Measurements from ENCODE around the gene AUTS2.
A peak's percentile ranks its signal among the peaks of the same experiment; 100 is the strongest.

The AUTS2 gene

DNA sequence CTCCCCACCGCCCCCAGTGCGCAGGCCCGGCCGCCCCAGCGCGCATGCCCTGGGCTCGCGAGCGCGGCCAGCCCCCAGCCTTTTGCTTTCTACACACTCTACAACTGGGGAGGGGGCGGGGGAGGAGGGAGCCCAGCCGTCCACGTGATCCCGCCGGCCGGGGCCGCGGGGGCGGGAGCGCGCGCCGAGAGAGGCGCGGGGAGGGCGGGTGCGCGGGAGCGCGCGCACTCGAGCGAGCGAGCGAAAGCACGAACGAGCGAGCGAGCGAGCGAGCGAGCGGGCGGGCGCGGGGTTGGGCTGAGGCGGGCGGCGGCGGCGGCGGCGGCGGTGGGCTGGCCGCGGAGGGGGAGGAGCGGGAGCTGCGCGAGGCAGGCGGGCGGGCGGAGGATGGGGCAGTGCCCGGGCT, at the start of gene AUTS2:
Gene AUTS2 (plus strand): TSS at position 395 of the 406 bp plus-strand sequence. CDS start 1,179 bp downstream, outside the sequence.
- no peak for FAIRE-seq
- peak; percentile 72 for DNase-seq (ENCODE audit: insufficient read length, low spot score)

DNA sequence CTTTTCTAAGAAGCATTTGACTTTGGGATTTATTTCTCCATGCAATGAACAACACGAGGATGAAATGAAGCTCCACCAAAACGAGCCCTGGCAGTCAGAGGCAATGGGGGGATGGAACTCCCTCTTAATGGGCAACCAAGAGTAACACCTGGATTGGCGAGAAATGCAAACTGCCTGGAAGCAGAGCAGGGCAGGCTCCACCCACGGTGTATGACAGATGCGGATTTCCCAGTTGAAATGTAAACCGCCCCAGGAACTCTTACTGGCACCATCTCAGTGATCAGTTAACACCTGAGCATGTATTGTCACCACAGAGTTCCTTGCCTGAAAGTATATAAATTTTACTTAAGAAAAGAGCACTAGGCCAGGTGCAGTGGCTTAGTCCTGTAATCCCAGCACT, 47.3 kb upstream of the AUTS2 start:
- no peak for FAIRE-seq
- DNase-seq (ENCODE audit: insufficient read length, low spot score): no peak

DNA sequence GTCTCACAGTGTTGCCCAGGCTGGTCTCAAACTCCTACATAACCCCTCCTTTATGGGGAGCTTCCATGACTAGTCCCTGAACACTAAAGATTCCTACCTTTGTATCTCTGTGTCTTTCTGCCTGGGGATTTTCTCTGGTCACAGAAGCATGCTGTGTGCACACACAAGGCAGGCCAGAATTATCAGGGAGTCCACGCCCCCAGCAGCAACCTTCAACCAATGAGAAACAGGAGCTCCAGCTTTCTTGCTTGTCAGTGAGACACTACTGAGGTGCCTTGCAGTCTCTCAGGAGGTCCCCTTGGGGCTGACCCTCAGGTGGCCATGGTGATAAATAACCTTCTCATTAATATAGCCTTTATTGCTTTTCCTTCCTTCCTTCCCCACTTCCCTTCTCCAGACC, 45.1 kb upstream of the AUTS2 start:
- no peak for FAIRE-seq
- DNase-seq (ENCODE audit: insufficient read length, low spot score): no peak

DNA sequence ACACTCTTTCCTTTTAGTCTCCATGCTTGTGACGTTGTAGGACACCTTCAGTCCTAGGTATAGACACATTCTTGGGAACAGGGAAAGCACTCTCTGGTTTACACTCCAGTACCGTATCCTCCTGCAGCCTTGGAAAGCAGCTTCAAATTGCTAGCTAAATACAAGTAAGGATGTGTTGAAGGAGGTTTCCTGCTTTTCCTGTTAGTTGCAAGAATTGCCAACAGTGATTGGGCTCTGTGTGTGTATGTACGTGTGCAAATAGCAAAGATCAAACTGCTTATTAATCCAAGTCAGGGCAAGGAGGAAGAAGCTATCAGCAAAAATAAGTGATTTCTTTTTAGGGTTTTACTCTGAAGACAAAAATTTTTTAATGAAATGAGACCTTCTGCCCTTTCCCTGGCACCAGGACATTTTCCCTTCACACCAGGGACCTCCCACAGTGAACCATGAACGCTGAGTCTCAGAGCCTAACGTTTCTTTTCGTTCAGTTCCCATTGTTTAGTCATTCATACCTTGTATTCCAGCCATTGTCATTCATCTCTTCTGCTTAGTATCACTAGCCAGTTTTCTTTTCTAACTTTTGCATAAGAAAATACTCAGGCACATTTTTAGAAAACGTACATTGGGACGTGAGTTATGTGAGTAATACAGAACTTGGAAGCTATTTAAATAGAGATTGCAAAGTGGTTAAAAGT, 36.9 kb upstream of the AUTS2 start:
- FAIRE-seq (no peak), DNase-seq (ENCODE audit: insufficient read length, low spot score) (no peak)

DNA sequence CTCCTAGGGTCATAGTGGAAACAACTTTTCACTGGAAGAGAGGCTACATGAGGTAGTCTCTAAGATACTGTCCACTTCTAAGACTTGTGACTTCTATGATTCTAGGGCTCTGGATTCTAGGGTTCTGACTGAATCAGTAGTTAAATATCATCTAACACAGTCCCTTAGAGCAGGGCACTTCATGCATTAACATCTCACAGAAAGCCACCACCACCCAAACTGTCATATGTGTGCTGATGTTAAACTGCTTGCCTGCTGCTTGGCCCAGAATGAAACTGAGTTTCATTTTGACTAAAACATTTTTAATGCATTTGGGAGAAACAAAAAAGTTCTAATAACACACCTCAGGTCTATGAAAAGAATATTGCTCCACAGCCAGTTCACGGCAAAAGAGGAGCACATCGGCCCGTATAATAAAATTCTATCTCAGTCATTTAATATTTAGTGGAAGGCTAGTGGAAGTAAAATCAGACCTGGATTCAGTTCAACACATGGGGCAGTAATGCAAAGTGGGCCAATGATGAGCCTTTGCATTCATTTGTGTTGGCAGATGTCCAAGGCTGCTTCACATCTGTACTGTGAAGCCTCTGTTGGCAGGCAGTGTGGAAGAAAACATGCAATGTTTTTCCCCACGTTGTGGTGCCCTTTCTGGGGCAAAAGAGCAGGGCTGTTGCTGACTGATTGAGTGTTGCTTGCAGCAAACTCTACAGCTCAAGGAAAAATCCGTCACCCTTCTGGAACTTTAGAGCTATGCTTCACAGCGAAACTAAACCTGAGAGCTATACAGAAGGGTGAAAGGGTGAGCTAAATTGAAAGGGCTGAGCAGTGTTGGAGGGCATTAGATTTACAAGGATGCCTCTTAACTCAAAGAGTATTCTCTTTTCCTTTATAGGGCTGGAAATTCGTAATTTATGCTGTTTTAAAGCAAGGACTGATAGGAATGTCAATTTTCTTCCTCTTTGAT, 33.5 kb upstream of the AUTS2 start:
- FAIRE-seq: no peak
- no peak for DNase-seq (ENCODE audit: insufficient read length, low spot score)

DNA sequence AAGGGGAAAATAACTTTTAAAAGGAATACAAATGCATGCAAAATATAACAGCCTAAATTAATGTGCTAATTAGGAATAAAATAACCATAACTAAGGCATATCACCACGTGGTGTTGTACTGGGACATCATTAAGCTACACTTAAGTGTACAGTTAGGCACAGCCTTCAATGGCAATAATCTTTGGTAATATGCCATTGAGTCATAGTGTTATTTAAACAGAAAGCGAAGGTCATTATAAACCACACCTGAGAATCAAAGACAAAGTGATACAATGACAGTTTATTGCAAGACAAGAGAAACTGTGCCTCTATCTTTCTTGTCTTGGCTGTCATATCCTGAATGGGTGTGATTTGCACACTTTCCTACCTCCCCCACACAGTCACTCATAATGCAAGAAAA, 30.5 kb upstream of the AUTS2 start:
- FAIRE-seq (no peak), DNase-seq (ENCODE audit: insufficient read length, low spot score) (no peak)

DNA sequence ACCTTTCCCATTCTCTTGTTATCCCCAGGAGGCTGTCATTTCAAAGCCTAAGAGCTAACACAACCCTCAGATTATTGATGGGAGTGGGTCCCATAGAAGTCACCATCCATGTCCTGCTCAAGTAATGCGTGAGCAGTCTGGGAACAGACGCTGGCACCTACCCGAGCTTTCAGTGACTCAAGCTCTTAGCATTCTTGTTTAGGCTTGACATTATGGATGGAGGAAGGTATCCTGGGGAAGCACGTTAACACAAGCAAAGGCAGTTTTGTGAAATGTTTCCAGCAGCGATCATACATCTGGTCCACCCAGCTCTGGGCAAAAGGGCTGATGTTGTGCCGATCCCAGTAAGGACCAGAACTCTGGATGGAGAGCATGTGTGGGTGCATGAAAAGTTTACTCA, 30.0 kb upstream of the AUTS2 start:
- DNase-seq (ENCODE audit: insufficient read length, low spot score) (no peak), FAIRE-seq (no peak)

DNA sequence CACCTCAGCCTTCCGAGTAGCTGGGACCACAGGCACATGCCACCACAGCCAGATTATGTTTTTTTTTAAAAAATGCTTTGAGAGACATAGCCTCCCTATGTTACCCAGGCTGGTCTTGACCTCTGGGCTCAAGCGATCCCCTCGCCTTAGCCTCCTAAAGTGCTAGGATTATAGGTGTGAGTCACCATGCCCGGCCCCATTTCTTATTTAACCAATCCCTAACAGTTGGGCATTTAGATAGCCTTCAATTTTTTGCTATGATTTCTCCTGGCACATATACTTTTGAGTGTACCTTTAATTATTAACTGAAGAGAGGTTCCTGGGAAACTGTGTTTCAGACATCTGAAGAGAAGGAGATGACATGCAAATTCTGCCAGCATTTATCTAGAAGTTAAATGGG, 22.6 kb upstream of the AUTS2 start:
- no peak for FAIRE-seq
- no peak for DNase-seq (ENCODE audit: insufficient read length, low spot score)

DNA sequence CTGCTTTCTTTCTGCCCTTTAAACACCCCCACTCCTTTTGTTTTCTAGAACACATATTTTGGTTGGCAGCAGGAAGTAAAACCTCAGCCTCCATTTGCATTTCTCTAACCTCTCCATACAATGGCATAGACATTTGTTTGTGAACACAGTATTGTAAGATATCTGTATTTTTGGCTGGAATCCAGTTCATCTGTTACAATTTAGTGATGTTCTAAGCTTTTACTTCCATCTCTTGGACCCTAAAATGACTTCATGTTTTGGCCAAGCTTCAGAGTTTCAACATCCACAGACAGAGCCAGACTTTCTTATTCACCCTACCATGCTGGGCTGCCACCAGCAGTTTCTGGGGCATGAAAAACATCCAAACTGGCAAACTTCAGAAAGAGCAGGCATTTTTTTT, 21.1 kb upstream of the AUTS2 start:
- FAIRE-seq: no peak
- DNase-seq (ENCODE audit: insufficient read length, low spot score): no peak

DNA sequence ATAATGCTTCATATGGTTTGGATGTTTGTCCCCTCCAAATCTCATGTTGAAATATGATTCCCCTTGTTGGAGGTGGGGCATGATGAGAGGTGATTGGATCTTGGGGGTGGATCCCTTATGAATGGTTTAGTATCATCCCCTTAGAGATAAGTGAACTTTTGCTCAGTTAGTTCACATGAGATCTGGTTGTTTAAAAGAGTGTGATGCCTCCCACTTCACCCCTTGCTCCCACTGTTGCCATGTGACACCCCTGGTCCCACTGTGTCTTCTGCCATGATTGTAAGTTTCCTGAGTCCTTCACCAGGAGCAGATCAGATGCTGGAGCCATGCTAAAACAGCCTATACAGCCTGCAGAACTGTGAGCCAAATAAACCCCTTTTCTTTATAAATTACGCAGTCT, 13.1 kb upstream of the AUTS2 start:
- DNase-seq (ENCODE audit: insufficient read length, low spot score): no peak
- FAIRE-seq: no peak

DNA sequence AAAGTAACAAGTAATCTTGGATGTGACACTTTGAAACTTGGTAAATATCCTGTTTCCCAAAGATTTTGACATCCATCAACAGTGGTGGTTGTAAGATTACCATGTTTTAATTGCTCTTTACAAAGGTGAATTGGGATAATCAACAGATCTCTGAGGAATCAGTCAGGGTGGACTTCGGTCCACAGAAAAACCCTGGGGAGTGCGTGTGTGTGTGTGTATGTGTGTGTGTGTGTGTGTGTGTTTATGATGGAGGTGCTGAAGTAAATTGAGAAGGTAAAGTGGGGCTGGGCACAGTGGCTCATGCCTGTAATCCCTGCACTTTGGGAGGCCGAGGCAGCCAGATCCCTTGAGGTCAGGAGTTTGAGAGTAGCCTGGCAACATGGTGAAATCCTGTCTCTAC, 12.0 kb upstream of the AUTS2 start:
- FAIRE-seq (no peak), DNase-seq (ENCODE audit: insufficient read length, low spot score) (no peak)

DNA sequence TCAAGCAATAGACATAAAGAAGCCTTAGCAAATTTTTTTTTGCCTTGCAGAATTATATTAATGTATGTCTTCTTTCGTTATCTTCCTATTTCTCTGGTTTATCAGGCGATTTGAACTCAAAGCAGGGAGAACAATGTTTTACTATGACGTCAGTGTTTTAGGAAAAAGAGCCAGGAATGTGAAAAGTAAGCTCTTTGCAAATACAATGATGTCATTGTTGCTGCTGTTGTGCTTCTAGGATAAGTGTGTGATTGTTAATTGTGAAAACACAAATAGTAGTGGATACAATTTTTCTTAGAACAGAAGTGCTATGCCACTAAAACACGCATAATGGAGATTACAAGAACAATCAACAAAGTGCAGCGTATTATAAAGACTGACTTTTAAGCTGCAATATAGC, 9.5 kb upstream of the AUTS2 start:
- DNase-seq (ENCODE audit: insufficient read length, low spot score) (no peak), FAIRE-seq (no peak)

DNA sequence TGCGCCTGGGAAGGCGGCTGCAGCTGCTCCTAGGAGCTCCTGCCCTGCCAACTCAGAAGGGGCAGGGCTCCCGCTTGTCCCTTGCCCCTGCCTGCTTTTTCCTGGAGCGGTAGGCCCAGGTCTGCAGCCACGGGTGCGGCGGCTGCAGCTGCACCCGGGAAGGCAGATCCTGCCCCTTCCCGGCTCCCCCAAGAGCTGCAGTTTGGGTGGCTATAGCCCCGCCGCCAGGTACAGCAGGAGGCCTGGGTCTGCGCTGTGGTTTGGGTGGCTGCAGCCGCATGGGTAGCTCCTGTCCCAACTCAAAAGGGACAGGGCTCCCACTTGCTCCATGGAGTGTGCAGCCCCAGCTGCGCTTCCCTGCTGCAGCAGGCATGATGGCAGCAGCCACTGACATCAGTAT, 6.5 kb upstream of the AUTS2 start:
- no peak for DNase-seq (ENCODE audit: insufficient read length, low spot score)
- no peak for FAIRE-seq

DNA sequence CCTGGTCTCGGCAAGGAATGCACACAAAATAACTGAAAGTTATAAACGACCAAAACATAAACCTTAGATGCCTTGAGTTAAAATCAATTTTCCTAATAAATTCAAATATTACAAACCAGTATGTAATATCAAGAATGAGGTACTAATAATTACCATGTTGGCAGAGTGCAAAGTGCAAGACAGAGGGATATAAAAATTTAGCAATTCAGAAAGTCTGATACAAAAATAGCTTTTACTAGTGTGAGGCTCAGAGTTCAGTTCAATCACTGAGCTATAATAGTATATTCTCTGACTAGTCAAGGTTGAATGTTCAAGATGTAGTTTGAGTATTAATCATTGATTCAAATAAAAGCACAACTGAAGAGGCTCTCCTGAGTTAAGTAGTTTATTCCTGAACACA, 4.8 kb upstream of the AUTS2 start:
- no peak for DNase-seq (ENCODE audit: insufficient read length, low spot score)
- no peak for FAIRE-seq

DNA sequence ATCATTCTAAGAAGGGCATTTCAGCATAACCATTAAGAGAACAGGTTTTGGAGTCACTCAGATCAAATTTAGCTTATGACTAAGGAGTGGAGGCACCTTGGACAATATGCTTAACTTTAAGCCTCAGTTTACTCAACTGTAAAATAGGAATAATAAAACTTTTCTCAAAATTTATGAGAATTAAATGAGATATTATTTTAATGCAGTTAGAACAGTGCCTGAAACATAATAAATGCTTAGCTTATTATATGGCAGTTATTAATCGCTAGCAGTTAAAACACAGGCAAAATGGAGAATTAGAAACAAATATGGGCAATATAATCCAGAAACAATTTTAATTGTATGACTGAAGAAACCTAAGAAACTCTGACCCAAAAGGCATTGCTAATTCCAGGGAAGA, 2.9 kb upstream of the AUTS2 start:
- FAIRE-seq (no peak), DNase-seq (ENCODE audit: insufficient read length, low spot score) (no peak)

DNA sequence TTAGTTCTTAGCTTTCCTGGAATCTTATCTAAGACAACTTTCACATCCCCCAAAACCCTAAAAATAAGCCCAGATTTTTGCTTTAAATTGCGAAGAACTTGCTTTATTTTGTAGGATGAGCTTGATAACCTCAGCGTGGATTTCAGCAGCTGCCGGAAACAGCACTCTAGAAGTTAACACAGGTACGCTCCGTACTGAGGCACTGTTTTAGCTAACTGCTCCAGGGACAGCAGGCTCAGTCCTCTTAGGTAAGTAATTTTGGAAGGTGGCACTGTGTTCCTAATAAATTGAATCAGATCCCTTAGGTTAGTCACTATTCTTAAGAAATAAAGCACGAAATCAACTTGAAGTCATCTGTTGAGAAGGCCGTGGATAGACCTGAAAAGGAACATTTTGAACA, 2.2 kb upstream of the AUTS2 start:
- DNase-seq (ENCODE audit: insufficient read length, low spot score) (no peak), FAIRE-seq (no peak)

DNA sequence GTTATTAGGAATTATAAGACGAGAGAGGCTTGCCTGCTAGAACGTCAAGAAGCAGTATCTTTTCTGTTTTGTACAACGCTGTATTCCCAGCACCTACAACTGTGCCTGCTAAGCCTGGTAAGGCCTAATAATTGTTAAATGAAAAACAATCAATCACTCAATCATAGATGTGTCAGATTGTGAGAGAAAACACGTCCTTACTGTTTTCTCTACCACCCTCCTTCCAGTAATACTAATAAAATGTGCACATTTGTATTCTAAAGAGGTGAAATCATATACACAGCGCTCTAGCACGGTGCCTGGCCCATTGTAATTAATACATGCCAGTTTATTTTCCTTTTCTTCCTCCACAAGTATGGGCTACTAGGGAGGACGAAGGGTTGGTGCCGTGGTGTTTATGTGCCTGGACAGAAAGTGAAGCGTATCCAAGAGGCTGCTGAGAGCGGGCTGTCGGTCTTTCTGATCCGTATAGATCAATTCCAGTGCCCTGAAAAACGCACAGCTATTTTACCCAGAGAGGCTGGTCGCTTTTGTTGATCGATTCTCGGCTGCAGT, 1.5 kb upstream of the AUTS2 start:
- FAIRE-seq (no peak), DNase-seq (ENCODE audit: insufficient read length, low spot score) (no peak)

DNA sequence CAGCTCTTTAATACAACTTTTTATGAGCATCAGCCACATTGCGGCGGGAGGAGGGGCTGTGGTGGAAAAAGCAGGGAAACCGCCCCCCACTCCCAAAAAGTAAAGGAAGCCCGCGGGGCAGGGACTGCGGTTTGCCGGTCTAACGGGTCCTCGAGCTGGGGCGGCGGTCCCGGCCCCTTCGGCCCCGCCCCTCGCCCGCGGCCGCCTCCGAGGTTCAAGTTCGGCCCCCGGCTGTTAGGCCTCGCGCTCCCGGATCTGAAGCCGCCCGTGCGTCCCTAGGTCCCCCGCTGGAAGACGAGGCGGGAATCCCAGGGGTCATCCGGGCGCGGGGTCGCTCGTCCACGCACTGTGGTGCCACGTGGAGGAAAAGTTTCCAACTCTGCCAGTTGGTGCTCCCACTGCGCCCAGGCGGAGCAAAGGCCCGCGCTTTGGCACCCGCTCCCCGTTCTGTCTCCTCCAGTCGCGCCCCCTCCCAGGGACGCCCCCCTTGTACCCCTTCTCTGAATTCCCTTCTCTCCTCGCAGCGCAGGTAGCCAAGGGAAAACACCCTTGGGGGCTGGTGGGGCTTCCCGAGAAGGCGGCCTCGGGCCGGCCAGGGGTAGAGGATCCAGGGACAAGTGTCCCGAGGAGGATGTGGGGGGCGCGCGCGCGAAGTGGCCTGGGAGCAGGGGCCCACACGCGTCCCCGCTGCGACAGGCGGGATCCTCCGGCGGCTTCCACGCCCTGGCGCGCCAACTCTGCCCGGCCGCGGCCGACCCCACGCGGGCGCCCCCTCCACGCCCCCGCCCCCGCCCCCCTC, 798 bp upstream of the AUTS2 start:
- DNase-seq (ENCODE audit: insufficient read length, low spot score): peak; percentile 14
- FAIRE-seq: no peak

DNA sequence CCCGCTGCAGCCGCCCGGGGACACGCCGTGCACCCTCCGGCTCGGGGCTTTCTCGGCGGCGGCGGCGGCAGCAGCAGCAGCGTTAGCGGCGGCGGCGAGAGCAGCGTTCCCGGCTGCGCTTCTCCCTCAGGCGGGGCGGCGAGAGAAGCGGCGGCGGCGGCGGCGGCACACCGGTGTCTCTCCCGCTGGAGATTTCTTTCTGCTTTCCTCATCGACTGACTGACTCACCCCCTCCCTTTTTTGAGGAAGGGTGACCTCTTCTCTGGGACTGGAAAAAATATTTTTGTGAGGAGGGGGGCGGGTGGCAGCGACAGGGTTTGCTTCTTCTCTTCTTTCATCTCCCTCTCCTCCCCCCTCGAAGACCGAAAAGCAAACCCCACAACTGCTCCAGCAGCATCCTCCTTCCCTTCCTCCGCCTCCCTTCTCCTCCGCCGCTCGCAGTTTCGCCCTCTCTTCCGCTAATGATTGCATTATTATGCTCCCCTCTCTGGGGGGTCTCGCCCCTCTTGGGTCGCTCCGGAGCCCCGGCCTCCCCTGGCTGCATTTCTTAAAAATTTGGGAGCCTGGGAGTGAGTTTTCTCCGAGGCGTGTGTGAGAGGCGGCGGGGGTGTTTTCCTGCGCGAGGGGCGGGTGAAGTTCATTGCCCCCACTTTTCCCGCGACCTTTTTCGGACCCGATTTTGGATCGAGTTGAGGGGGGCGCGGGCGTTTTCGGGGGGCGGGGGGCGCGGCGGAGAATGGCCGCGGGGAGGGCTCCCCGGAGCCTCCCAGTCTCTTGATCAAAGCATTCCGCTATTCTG, 411 bp downstream of the AUTS2 start:
- no peak for FAIRE-seq
- DNase-seq (ENCODE audit: insufficient read length, low spot score): peak; percentile 57

DNA sequence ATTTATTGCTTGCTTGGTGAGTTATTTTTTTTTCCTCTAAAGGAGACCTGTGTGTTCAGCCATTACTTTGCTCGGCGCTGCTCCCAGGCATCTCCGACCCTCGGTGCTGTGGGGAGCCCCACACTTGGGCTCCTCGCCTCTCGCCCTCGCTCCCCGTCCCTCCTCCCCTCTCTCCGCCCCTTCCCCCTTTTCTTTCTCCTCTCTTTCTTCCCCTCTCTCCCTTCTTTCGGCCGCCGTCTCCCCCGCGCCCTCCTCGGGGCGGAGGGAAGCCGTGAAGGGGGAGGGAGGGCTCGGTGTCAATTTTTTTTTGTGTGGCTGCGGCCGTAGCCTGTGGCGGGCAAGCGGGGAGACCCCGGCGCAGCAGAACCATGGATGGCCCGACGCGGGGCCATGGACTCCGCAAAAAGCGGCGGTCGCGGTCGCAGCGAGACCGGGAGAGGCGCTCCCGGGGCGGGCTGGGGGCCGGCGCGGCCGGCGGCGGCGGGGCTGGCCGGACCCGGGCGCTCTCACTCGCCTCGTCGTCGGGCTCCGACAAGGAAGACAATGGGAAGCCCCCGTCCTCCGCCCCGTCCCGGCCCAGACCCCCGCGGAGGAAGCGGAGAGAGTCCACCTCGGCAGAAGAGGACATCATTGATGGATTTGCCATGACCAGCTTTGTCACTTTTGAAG, 1.1 kb downstream of the AUTS2 start:
- FAIRE-seq (no peak), DNase-seq (ENCODE audit: insufficient read length, low spot score) (peak; percentile 20)

All from GM19239 (cell line).